ENCODE measurements around the gene EEF1AKMT1. TPM values are rescaled to one million over a fixed set of nuclear protein-coding genes. Genes with fewer than 3 reads are reported as not detected.

EEF1AKMT1 gene
- total RNA-seq, 1 experiment from 2014 or later: 16.5 TPM

DNA sequence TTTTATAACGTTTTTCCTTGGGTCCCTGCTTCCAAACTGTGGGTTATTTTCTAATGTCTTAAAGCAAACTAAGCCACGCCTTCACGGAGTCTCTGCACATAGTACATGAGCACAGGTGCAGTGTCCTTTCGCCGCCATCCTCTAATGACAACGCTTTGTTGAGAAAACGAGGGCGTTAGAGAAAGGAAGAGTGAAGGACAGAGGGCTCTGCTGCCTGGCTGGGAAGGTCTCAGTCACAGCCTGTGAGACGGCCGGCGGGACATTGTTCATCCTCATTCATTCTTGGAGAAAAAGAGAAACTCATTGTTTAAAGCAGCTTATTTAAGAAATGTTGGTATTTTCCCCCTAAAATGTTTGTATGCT is 60.8 kb downstream of the EEF1AKMT1 start:
- no peaks in the 10 kb centered on the region for H3K9me3 Mint-ChIP-seq (ENCODE audit: unreplicated experiment)
- intact Hi-C loops (cut with micrococcal nuclease): loop anchor here (5.0 kb wide), 1 partner anchor 531 kb away; no protein-coding TSS in a partner anchor
- no TSS peak for BruUV-seq (replicated peaks)
- H3K27ac Mint-ChIP-seq (ENCODE audit: low read depth, unreplicated experiment): no peak overlapping the region
- no peaks in the 10 kb centered on the region for H3K27me3 Mint-ChIP-seq (ENCODE audit: insufficient read depth, unreplicated experiment)
- no peak for DNase-seq (ENCODE audit: unreplicated experiment)
- no peaks in the 10 kb centered on the region for H3K36me3 Mint-ChIP-seq (ENCODE audit: insufficient read depth, unreplicated experiment)
- peaks cover 19% of the 10 kb centered on the region for H3K4me1 Mint-ChIP-seq (ENCODE audit: insufficient read depth, unreplicated experiment)
- ChIA-PET POLR2A (interaction anchor here (0.6 kb wide), 1 partner anchor 10 kb away, joined by 4 read pairs; no protein-coding TSS in a partner anchor), CTCF (interaction anchor here (0.7 to 7.1 kb wide), 6 partner anchors 11 to 218 kb away, joined by 3 to 60 read pairs (median 6); no protein-coding TSS in a partner anchor)
- TF ChIP-seq, protein P1, sequence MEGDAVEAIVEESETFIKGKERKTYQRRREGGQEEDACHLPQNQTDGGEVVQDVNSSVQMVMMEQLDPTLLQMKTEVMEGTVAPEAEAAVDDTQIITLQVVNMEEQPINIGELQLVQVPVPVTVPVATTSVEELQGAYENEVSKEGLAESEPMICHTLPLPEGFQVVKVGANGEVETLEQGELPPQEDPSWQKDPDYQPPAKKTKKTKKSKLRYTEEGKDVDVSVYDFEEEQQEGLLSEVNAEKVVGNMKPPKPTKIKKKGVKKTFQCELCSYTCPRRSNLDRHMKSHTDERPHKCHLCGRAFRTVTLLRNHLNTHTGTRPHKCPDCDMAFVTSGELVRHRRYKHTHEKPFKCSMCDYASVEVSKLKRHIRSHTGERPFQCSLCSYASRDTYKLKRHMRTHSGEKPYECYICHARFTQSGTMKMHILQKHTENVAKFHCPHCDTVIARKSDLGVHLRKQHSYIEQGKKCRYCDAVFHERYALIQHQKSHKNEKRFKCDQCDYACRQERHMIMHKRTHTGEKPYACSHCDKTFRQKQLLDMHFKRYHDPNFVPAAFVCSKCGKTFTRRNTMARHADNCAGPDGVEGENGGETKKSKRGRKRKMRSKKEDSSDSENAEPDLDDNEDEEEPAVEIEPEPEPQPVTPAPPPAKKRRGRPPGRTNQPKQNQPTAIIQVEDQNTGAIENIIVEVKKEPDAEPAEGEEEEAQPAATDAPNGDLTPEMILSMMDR (IDR thresholded peaks at IDR 0.05; ENCODE audit: unreplicated experiment): no peak
- H3K4me3 Mint-ChIP-seq (ENCODE audit: unreplicated experiment): no peak overlapping the region

DNA sequence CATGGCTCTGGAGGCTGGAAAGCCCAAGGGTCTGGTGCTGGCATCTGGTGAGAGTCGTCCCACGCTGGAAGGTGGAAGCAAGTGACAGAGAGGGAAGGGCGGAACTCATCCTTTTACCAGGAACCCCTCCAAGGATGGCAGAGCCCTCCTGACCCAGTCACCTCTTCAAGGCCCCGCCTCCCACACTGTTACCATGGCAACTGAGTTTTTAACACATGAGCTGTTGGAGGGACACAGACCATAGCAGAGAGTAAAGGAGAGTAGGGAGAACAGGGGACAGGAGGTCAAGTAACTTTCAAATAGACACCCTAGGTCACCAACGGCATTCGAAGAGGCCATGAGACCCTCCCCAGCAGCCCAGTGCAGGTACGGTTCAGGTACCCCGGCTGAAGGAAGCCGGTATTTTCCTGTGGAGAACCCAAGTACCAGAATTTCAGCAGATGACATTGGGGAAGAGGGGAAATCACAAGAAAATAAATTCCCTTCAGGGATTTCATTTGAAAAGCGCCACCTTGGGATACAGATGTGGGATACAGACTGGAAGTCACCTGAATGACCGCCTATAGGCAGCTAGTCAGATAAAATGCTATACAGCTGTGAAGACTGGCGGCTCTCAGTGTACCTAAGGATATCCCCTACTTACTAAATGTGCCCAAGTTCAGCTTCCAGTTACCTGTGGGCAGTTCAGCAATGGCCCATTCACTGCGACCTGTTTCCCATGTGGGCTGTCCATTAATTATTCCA is 62.3 kb downstream of the EEF1AKMT1 start:
- no peak for DNase-seq (ENCODE audit: unreplicated experiment)
- intact Hi-C loops (cut with micrococcal nuclease): loop anchor here (1.0 to 5.0 kb wide), 3 partner anchors 117 to 529 kb away; no protein-coding TSS in a partner anchor
- Mint-ChIP-seq H3K9me3 (ENCODE audit: unreplicated experiment) (no peaks in the 10 kb centered on the region), H3K27me3 (ENCODE audit: insufficient read depth, unreplicated experiment) (no peaks in the 10 kb centered on the region), H3K36me3 (ENCODE audit: insufficient read depth, unreplicated experiment) (no peaks in the 10 kb centered on the region), H3K4me3 (ENCODE audit: unreplicated experiment) (no peak overlapping the region), H3K4me1 (ENCODE audit: insufficient read depth, unreplicated experiment) (peaks cover 19% of the 10 kb centered on the region), H3K27ac (ENCODE audit: low read depth, unreplicated experiment) (no peak overlapping the region)
- BruUV-seq (replicated peaks): no TSS peak
- POLR2A ChIA-PET: interaction anchor here (0.5 to 0.7 kb wide), 2 partner anchors 85 to 147 kb away, joined by 3 to 5 read pairs; no protein-coding TSS in a partner anchor
- CTCF ChIA-PET: interaction anchor here (0.5 to 7.1 kb wide), 25 partner anchors 13 to 839 kb away, joined by 3 to 60 read pairs (median 3); partner anchors contain the start of gene EEF1AKMT1
- TF ChIP-seq, protein P1 (IDR thresholded peaks at IDR 0.05; ENCODE audit: unreplicated experiment): no peak

DNA sequence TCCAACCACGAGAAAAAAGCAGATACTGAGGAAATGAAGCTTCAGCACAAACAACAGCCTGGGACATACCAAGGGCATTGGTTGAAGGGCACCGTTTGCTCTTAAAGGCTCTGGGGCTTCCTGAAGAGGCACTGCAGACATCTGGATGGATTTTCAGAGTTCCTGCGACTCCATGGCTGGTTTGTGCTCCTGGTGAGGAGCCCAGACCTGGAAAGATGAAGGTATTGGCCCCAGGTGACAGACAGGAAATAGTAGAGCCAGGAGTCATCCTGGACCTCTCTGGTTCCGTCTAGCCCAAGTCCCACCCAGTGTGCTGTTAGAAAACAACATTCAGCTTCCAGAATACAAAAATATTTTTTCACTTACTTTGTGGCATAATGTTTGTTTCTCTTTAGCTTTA is 64.0 kb downstream of the EEF1AKMT1 start:
- POLR2A ChIA-PET: interaction anchor here (0.8 kb wide), 1 partner anchor 184 kb away, joined by 3 read pairs; the partner anchor contains the start of gene CRYL1
- peaks cover 19% of the 10 kb centered on the region for H3K4me1 Mint-ChIP-seq (ENCODE audit: insufficient read depth, unreplicated experiment)
- TF ChIP-seq, protein P1 (IDR thresholded peaks at IDR 0.05; ENCODE audit: unreplicated experiment): no peak
- H3K9me3 Mint-ChIP-seq (ENCODE audit: unreplicated experiment): no peaks in the 10 kb centered on the region
- no peaks in the 10 kb centered on the region for H3K36me3 Mint-ChIP-seq (ENCODE audit: insufficient read depth, unreplicated experiment)
- CTCF ChIA-PET: interaction anchor here (0.8 to 7.1 kb wide), 2 partner anchors 105 to 118 kb away, joined by 3 to 60 read pairs; no protein-coding TSS in a partner anchor
- BruUV-seq (replicated peaks): no TSS peak
- intact Hi-C loops (cut with micrococcal nuclease): loop anchor here (2.0 to 10.0 kb wide), 3 partner anchors 185 to 527 kb away; partner anchors contain the start of gene CRYL1
- peak; percentile 18 for DNase-seq (ENCODE audit: unreplicated experiment)
- no peaks in the 10 kb centered on the region for H3K27me3 Mint-ChIP-seq (ENCODE audit: insufficient read depth, unreplicated experiment)
- H3K4me3 Mint-ChIP-seq (ENCODE audit: unreplicated experiment): no peak overlapping the region
- H3K27ac Mint-ChIP-seq (ENCODE audit: low read depth, unreplicated experiment): no peak overlapping the region

DNA sequence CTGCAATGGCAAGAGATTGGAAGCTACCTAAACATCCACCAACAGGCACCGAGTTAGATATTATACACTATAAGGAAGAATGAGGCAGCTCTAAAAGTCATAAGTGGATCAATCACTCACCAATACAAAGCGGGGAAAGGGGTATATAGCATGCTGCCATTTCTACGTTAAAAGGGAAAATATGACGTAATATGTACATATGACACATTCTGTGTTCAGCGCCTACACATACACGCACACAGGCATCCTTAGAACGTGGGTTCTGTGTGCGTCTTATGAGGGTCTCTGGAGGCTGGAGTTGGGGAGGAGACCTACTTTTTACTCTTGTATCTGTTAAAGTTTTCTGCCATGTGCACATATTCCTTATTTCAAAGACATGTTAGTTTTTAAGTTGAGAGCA is 64.4 kb downstream of the EEF1AKMT1 start:
- ChIA-PET CTCF (interaction anchor here (0.6 to 7.1 kb wide), 5 partner anchors 21 to 123 kb away, joined by 3 to 60 read pairs (median 4); no protein-coding TSS in a partner anchor), POLR2A (no interaction called here)
- intact Hi-C loops (cut with micrococcal nuclease): loop anchor here (2.0 to 10.0 kb wide), 2 partner anchors 185 to 215 kb away; partner anchors contain the start of gene CRYL1
- DNase-seq (ENCODE audit: unreplicated experiment): no peak
- no peaks in the 10 kb centered on the region for H3K36me3 Mint-ChIP-seq (ENCODE audit: insufficient read depth, unreplicated experiment)
- BruUV-seq (replicated peaks): no TSS peak
- no peaks in the 10 kb centered on the region for H3K9me3 Mint-ChIP-seq (ENCODE audit: unreplicated experiment)
- H3K27ac Mint-ChIP-seq (ENCODE audit: low read depth, unreplicated experiment): no peak overlapping the region
- peaks cover 19% of the 10 kb centered on the region for H3K4me1 Mint-ChIP-seq (ENCODE audit: insufficient read depth, unreplicated experiment)
- TF ChIP-seq, protein P1 (IDR thresholded peaks at IDR 0.05; ENCODE audit: unreplicated experiment): no peak
- no peak overlapping the region for H3K4me3 Mint-ChIP-seq (ENCODE audit: unreplicated experiment)
- H3K27me3 Mint-ChIP-seq (ENCODE audit: insufficient read depth, unreplicated experiment): no peaks in the 10 kb centered on the region

Measured in MCF 10A (cell line).